Activated T-cell treated with anti-CD3 and anti-CD28 coated beads, Interleukin-2, amount 50 U/mL, for 24 hours (primary cell): ENCODE measurements around the gene SMIM3.
A peak's percentile ranks its signal among the peaks of the same experiment; 100 is the strongest.
"Not testable (repeated sequence)": the region's sequence is repeated elsewhere in the genome, so short reads cannot be mapped to it uniquely, and the experiment has no call there.

Source experiments
- DNase-seq: peaks from one replicate; pipeline ENCODE4 v3.0.0-alpha.2; 2020
- H3K27ac Mint-ChIP-seq: 2 replicates; pipeline ENCODE4 v1.8.0; 2020; ENCODE audit warnings: mild to moderate bottlenecking, mixed read lengths
- H3K27me3 Mint-ChIP-seq: 2 replicates; pipeline ENCODE4 v1.8.0; 2020; ENCODE audit warnings: mixed read lengths
- H3K36me3 Mint-ChIP-seq: 2 replicates; pipeline ENCODE4 v1.8.0; 2020; ENCODE audit warnings: low read depth, mixed read lengths
- H3K4me1 Mint-ChIP-seq: 2 replicates; pipeline ENCODE4 v1.8.0; 2020; ENCODE audit warnings: low read depth, mixed read lengths
- H3K4me3 Mint-ChIP-seq: 2 replicates; pipeline ENCODE4 v1.8.0; 2020; ENCODE audit warnings: mild to moderate bottlenecking, moderate library complexity, mixed read lengths
- H3K9me3 Mint-ChIP-seq: 2 replicates; pipeline ENCODE4 v1.8.0; 2020; ENCODE audit warnings: mixed read lengths

Gene SMIM3

DNA sequence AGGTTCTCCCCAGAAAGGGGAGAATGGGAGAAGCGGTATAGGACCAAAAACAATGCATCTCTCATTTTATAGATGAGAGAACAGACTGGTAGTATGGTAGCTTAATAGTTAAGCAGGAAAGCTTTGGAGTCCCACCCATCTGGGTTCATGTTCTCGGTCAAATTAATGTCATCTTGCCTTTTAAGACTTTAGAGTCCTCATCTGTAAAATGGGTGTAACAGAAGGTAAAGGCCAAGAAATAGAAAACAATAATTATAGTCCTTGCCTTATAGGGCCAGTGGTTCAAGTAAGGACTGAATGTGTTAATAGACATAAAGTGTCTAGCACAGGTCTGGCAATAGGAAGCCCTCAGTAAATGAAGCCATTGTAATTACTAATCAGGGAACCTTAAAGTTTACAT is 16.4 kb downstream of the SMIM3 start:
- Mint-ChIP-seq H3K36me3 (peaks cover 34% of the 10 kb centered on the region), H3K27ac (no peak overlapping the region), H3K27me3 (no peaks in the 10 kb centered on the region), H3K4me3 (no peak overlapping the region), H3K9me3 (no peaks in the 10 kb centered on the region), H3K4me1 (peaks cover 30% of the 10 kb centered on the region)
- DNase-seq = no peak

- no peak for DNase-seq
- no peaks in the 10 kb centered on the region for H3K9me3 Mint-ChIP-seq
Measured at GRCh38 chr5:150797384-150797783, 18.8 kb downstream of the SMIM3 start.

DNA sequence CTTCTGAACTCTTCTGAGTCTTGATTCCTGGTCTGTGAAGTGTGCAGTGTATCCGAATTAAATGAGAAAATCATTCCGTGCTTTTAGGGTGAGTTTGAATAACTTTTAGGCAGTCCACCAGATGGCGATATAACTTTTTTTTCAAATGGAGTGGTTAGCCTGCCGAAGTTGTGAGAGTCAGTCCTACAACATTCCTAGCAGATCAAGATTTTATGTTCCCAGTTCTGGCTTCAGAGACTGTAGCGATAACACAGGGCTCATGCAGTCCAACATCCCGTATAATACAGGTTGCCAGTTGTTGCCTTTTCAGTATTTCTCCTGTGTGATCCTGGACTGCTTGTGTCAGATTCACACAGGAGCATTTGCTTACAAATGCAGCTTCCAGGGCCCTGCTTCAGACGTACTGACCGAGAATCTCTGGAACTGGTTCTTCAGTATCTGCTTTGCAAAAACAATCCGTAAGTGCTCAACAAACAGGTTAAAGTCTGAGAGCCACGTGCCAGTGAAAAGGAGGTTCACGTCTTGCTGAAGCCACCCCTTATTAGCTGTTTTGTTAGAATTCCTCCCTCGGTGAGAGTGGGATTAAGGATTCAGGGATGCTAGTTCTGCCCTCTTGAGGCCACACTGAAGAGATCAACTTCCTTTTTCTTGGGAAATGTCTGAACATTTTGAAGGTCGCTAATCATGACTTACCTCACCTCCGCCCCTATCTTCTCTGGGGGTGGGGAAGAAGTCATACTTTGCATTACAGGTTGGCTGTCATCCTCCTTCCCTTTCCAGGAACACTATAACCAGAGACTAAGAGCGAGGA is 22.8 kb downstream of the SMIM3 start:
- Mint-ChIP-seq H3K4me1 (peaks cover 19% of the 10 kb centered on the region), H3K27me3 (no peaks in the 10 kb centered on the region), H3K4me3 (no peak overlapping the region), H3K9me3 (peaks cover 2% of the 10 kb centered on the region), H3K27ac (no peak overlapping the region), H3K36me3 (peaks cover 16% of the 10 kb centered on the region)
- no peak for DNase-seq

More at GRCh38 chr5:150797384-150797783, 18.8 kb downstream of the SMIM3 start:
- Mint-ChIP-seq H3K4me1 (peaks cover 21% of the 10 kb centered on the region), H3K36me3 (peaks cover 34% of the 10 kb centered on the region), H3K27ac (peak overlapping the region; percentile 16), H3K27me3 (no peaks in the 10 kb centered on the region), H3K4me3 (no peak overlapping the region)

GRCh38 chr5:150804388-150804787 is 25.8 kb downstream of the SMIM3 start:
- Mint-ChIP-seq H3K9me3 (peaks cover 2% of the 10 kb centered on the region), H3K27ac (no peak overlapping the region), H3K27me3 (no peaks in the 10 kb centered on the region), H3K4me1 (peaks cover 12% of the 10 kb centered on the region), H3K36me3 (peaks cover 4% of the 10 kb centered on the region), H3K4me3 (no peak overlapping the region)
- no peak for DNase-seq

DNA sequence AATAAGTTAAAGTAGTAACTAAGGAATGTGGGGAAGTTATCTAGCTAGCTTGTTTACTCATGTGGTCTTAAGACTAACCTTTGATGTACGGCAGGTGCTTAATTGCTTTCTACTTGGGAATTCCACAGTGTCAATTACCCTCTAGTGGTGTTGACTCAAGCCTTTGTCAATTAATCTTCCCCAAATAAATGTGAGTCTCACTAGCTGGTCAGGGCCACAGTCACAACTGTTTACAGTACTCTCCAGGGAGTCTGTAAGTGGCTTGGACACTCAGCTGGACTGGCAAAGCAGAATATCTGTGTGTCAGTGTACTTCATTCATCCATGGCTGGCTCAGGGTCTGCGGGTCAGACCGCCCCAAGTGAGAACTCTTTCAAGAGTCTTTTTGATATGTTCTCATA is 30.8 kb downstream of the SMIM3 start:
- H3K4me3 Mint-ChIP-seq = no peak overlapping the region
- peaks cover under 1% of the 10 kb centered on the region for H3K36me3 Mint-ChIP-seq
- peaks cover 6% of the 10 kb centered on the region for H3K4me1 Mint-ChIP-seq
- H3K27ac Mint-ChIP-seq = no peak overlapping the region
- DNase-seq = no peak
- H3K27me3 Mint-ChIP-seq = no peaks in the 10 kb centered on the region
- no peaks in the 10 kb centered on the region for H3K9me3 Mint-ChIP-seq

GRCh38 chr5:150815010-150815409 is 36.5 kb downstream of the SMIM3 start:
- Mint-ChIP-seq H3K36me3 (peaks cover 2% of the 10 kb centered on the region), H3K27me3 (no peaks in the 10 kb centered on the region), H3K4me1 (peaks cover 6% of the 10 kb centered on the region), H3K27ac (no peak overlapping the region), H3K4me3 (no peak overlapping the region), H3K9me3 (peaks cover 13% of the 10 kb centered on the region)
- no peak for DNase-seq

DNA sequence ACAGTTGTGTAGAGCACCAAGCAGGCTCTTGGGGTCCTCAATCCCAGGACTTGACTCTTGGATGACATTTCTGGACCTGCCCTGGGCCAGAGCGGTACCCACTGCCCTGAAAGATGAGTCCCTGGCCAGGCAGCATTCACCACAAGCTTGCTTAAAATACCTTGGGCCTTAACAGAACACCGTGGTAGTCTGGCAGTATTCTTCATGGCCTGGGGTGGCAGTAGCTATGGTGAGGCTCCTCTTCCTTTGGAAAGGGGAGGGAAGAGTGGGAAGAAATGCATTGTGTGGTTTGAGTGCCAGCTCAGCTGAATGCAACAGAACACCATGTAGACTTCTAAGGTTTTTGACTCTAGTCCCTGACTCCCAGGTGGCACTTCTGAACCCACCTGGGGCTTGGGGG is 38.4 kb downstream of the SMIM3 start:
- peaks cover 6% of the 10 kb centered on the region for H3K4me1 Mint-ChIP-seq
- no peak overlapping the region for H3K4me3 Mint-ChIP-seq
- H3K36me3 Mint-ChIP-seq = peaks cover 2% of the 10 kb centered on the region
- DNase-seq = no peak
- no peak overlapping the region for H3K27ac Mint-ChIP-seq
- H3K27me3 Mint-ChIP-seq = no peaks in the 10 kb centered on the region
- H3K9me3 Mint-ChIP-seq = peaks cover 14% of the 10 kb centered on the region

DNA sequence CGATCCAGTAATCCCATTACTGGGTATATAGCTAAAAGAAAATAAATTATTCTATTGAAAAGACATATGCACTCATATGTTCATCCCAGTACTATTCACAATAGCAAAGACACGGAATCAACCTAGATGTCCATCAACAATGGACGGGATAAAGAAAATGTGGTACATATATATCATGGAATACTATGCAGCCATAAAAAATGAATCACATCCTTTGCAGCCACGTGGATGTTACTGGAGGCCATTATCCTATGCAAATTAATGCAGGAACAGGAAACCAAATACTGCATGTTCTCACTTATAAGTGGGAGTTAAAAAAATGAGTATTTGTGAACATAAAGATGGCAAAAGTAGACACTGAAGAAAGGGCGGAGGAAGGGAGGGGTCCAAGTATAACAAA is 51.2 kb downstream of the SMIM3 start:
- Mint-ChIP-seq H3K36me3 (no peaks in the 10 kb centered on the region), H3K4me3 (no peak overlapping the region), H3K4me1 (no peaks in the 10 kb centered on the region), H3K27me3 (no peaks in the 10 kb centered on the region), H3K9me3 (peaks cover 11% of the 10 kb centered on the region), H3K27ac (no peak overlapping the region)
- DNase-seq = no peak

DNA sequence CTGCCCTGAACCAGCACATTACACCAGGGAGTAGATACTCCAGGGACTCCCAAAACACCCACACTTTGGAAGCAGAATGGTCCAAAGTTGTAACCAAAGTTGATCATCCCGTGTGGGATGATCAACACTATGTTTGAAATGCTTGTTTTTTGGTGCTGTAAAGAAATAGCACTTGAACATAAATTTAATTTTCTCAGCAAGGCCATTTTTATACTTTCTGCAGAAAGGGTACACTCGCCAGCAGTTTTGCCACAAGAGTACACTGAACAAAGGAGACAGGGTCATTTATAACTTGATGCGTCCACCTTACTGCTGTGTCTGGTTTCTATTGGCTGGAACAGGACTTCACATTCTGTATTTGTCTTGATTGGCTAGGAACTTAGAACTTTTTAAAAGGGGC is 53.3 kb downstream of the SMIM3 start:
- H3K27ac Mint-ChIP-seq, DNase-seq, H3K4me3 Mint-ChIP-seq, H3K27me3 Mint-ChIP-seq, H3K36me3 Mint-ChIP-seq, H3K4me1 Mint-ChIP-seq: not testable (repeated sequence)
- H3K9me3 Mint-ChIP-seq = peaks cover 11% of the 10 kb centered on the region

GRCh38 chr5:150836064-150836463 is 57.5 kb downstream of the SMIM3 start:
- Mint-ChIP-seq H3K4me1 (no peaks in the 10 kb centered on the region), H3K36me3 (no peaks in the 10 kb centered on the region), H3K27me3 (no peaks in the 10 kb centered on the region), H3K4me3 (no peak overlapping the region), H3K27ac (no peak overlapping the region), H3K9me3 (peaks cover 9% of the 10 kb centered on the region)
- DNase-seq = no peak

GRCh38 chr5:150836703-150837102 is 58.1 kb downstream of the SMIM3 start:
- Mint-ChIP-seq H3K9me3 (peaks cover 6% of the 10 kb centered on the region), H3K4me1 (no peaks in the 10 kb centered on the region), H3K36me3 (no peaks in the 10 kb centered on the region), H3K27me3 (no peaks in the 10 kb centered on the region), H3K27ac (no peak overlapping the region), H3K4me3 (no peak overlapping the region)
- DNase-seq = no peak

DNA sequence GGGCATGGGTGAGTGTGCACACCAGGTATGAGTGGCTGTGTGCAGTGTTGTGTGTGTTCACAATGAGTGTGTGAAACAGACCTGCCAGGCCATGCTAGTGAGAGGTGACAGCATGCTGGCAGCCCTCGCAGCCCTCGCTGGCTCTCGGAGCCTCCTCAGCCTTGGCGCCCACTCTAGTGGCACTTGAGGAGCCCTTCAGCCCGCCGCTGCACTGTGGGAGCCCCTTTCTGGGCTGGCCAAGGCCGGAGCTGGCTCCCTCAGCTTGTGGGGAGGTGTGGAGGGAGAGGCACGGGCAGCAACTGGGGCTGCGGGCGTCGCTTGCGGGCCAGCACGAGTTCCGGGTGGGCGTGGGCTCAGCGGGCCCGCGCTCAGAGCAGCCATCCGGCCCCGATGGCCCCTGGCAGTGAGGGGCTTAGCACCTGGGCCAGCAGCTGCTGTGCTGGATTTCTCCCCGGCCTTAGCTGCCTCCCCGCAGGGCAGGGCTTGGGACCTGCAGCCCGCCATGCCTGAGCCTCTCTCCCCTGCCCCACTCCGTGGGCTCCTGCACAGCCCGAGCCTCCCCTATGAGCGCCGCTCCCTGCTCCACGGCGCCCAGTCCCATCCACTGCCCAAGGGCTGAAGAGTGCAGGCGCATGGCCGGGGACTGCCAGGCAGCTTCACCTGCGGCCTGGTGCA is 66.8 kb downstream of the SMIM3 start:
- DNase-seq, H3K4me3 Mint-ChIP-seq, H3K36me3 Mint-ChIP-seq, H3K9me3 Mint-ChIP-seq, H3K27ac Mint-ChIP-seq, H3K27me3 Mint-ChIP-seq: not testable (repeated sequence)
- H3K4me1 Mint-ChIP-seq = peaks cover 20% of the 10 kb centered on the region

- DNase-seq, H3K27me3 Mint-ChIP-seq, H3K9me3 Mint-ChIP-seq, H3K36me3 Mint-ChIP-seq: not testable (repeated sequence)
- Mint-ChIP-seq H3K4me1 (peaks cover 22% of the 10 kb centered on the region), H3K27ac (peak within 1 kb of the TSS; percentile 89), H3K4me3 (peak within 1 kb of the TSS; percentile 76)
Measured at GRCh38 chr5:150846308-150846653, 67.7 kb downstream of the SMIM3 start, which contains the start of gene IRGM. IRGM (plus strand) TSS chr5:150846521; CDS start chr5:150848124, 1,603 bp downstream.
